Cardiac septum (tissue), 1 donor: ENCODE results near the gene UFSP2. TPM values are rescaled to one million over a fixed set of nuclear protein-coding genes. Genes with fewer than 3 reads are reported as not detected.

Experiments used
- DNase-seq: peaks from one replicate; pipeline ENCODE4 v3.0.0-alpha.2; 2020; ENCODE audit warnings: low spot score
- intact Hi-C: fragments of 100-400 bp; cut with DNase I; formaldehyde crosslinking; loops from one replicate; pipeline ENCODE4 v1.14.0; 2022
- long read RNA-seq: library from polyadenylated mRNA; unstranded; transcript quantifications from one replicate; pipeline ENCODE4 v2.0.0, GENCODE V29; 2021
- total RNA-seq: library from RNA; stranded (reverse); fragmentation: NEBNext Ultra II Directional; extraction: Animal tissue kit (Norgen Biotek cat#: 25700); gene quantifications from one replicate; pipeline ENCODE4 v1.2.1, GENCODE V29; 2021
- donor health status: DM: no; HTN: no; CAD: no.

Gene UFSP2, protein sequence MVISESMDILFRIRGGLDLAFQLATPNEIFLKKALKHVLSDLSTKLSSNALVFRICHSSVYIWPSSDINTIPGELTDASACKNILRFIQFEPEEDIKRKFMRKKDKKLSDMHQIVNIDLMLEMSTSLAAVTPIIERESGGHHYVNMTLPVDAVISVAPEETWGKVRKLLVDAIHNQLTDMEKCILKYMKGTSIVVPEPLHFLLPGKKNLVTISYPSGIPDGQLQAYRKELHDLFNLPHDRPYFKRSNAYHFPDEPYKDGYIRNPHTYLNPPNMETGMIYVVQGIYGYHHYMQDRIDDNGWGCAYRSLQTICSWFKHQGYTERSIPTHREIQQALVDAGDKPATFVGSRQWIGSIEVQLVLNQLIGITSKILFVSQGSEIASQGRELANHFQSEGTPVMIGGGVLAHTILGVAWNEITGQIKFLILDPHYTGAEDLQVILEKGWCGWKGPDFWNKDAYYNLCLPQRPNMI
- 38.8 TPM for total RNA-seq
- long read RNA-seq, transcript UFSP2-201 (12 exons, 1,630 nt) = major isoform, 44 of 59 reads
- long read RNA-seq, partial matches to known transcripts = 6 of 59 reads
- long read RNA-seq, other reads (novel, unspliced or antisense) = 9 of 59 reads

DNA sequence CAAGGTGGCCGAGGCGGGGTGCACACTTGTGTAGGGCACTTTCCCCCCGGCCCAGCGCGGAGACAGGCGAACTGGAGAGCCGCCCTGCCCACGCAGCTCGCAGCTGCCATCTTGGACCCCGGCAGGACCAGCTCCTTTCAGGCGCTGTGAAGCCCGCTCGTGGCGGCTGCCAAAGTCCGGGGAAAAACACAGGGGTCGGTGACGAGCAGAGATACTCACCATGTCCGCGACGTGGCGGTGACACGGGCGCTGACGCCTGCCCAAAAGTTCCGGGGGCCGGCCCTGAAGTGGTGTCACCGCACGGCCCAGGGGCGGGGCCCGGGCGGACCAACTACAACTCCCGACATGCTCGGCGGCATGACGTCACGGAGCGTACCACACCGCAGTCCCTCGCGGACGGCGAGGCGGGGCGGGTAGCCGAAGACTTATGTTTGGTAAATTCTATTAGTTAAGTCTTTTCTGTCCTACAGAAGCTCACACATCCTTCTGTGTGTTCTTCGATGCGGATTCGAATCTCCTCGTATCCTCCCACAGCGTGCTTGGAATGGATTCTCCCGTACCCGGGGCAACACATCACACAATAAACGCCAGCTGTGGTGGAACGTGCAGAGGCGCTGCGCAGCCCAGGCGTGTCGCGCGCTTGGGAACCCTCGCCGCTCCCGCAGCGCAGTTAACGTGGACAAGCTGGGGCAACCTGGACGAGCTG is at the start of gene UFSP2:
UFSP2 (minus strand) TSS at position 318 of the 706 bp plus-strand sequence; CDS start at position 222, 96 bp downstream.
- intact Hi-C loops = loop anchor here (5.0 kb wide), 1 partner anchor 42 kb away; no protein-coding TSS in a partner anchor
- DNase-seq = peak; percentile 95

DNA sequence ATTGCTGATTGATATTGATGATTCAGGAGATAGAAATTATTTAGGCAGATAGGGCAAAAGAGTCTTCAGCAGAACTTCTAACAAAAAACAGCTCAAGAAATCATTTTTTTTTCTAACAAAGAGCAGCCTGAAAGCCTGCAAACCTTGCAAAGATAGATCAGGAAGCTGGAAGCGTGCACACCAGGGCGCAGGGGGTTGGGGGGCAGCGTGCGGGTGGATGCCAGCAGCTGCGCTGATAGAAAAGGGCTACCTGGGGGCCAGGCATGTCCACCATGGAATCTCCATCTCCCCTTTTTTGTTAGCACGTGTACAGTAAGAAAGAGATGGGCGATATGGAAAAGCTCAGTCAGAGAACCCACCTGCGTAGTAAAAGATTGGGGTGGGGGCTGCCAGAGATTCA is 47.5 kb upstream of the UFSP2 start:
- intact Hi-C loops = loop anchor here (5.0 kb wide), 3 partner anchors 39 to 271 kb away; partner anchors contain the start of genes CFAP97 and PDLIM3
- DNase-seq = no peak

- no peak for DNase-seq
- intact Hi-C loops = loop anchor here (5.0 kb wide), 3 partner anchors 40 to 270 kb away; partner anchors contain the start of genes CFAP97 and PDLIM3
Measured at GRCh38 chr4:185472103-185472542, 46.4 kb upstream of the UFSP2 start.

- intact Hi-C loops = loop anchor here (2.0 to 5.0 kb wide), 4 partner anchors 41 to 269 kb away; partner anchors contain the start of genes CFAP97 and PDLIM3
- DNase-seq = peak; percentile 96
Measured at GRCh38 chr4:185471235-185472102, 45.7 kb upstream of the UFSP2 start, which contains the start of gene CCDC110. Gene CCDC110 (minus strand): TSS chr4:185471733. CDS start chr4:185471683, 50 bp downstream.

- no peak for DNase-seq
- intact Hi-C loops = loop anchor here (2.0 to 5.0 kb wide), 4 partner anchors 42 to 268 kb away; partner anchors contain the start of genes CFAP97 and PDLIM3
Measured at GRCh38 chr4:185470501-185471195, 44.9 kb upstream of the UFSP2 start.

- no peak for DNase-seq
- intact Hi-C loops = loop anchor here (2.0 to 5.0 kb wide), 5 partner anchors 42 to 267 kb away; partner anchors contain the start of genes CFAP97, PDLIM3 and UFSP2
Measured at GRCh38 chr4:185469580-185470154, 43.9 kb upstream of the UFSP2 start.

GRCh38 chr4:185468999-185469398 is 43.2 kb upstream of the UFSP2 start:
- DNase-seq = no peak
- intact Hi-C loops = loop anchor here (5.0 kb wide), 1 partner anchor 42 kb away; the partner anchor contains the start of gene UFSP2

- no peak for DNase-seq
- intact Hi-C loops = loop anchor here (5.0 kb wide), 1 partner anchor 41 kb away; the partner anchor contains the start of gene UFSP2
Measured at GRCh38 chr4:185467991-185468390, 42.2 kb upstream of the UFSP2 start.

DNA sequence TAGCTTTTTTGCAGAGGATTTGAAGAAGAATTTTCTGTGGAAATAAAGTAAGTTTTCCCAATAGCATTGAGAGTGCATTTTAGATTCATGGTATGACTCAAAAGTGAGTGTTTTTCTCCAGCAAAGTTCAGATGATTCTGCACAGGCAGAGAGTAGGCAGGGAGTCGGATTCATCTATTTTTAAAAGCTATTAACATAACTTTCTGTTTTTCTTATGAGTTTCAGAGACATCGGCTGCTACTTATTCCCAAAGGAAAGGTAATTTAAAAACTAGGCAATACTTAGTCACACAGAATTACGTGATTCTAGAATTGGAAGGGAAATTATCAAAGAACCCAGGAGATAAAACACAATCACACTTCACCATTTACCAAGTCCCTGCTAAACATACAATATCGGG is 41.3 kb upstream of the UFSP2 start:
- intact Hi-C loops = loop anchor here (5.0 kb wide), 1 partner anchor 40 kb away; the partner anchor contains the start of gene UFSP2

DNA sequence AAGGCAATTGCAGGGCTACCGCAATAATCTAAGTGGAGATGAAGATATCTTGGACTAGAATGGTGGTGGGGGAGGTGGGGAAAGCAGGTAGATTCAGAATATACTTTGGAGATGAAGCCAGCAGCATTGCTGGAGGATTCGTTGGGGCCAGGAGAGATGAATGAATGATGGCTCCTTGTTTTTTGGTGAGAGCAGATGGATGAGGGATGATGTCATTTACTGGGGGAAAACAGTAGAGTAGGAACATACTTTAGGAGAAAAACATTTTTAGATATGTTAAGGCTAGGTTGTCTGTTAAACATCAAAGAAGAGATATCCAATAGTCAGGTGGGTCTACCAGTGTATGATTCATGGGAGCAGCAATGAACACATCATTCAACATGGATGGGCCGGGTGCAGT is 39.9 kb upstream of the UFSP2 start:
- DNase-seq = no peak
- intact Hi-C loops = loop anchor here (5.0 kb wide), 1 partner anchor 38 kb away; the partner anchor contains the start of gene UFSP2

More for the DNA sequence above, 41.3 kb upstream of the UFSP2 start:
- no peak for DNase-seq

DNA sequence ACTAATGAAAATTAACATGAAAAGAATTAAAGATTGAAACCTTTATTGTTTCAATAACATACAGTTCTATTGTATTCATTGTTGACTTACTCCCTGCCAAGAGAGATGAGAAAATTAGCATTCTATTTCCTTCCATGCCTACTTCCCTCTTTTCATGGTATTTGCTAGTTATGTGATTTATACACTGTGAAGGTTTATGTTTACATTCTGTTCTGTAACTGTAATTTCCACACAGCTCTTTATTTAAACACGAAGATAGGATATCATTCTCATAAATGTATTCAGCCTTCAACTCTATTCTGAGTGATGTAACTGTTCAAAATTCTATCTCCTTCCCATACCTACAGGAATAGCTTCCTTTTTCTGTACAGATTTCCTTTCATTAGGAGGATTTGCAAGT is 39.1 kb upstream of the UFSP2 start:
- intact Hi-C loops = loop anchor here (5.0 kb wide), 1 partner anchor 38 kb away; the partner anchor contains the start of gene UFSP2
- no peak for DNase-seq

DNA sequence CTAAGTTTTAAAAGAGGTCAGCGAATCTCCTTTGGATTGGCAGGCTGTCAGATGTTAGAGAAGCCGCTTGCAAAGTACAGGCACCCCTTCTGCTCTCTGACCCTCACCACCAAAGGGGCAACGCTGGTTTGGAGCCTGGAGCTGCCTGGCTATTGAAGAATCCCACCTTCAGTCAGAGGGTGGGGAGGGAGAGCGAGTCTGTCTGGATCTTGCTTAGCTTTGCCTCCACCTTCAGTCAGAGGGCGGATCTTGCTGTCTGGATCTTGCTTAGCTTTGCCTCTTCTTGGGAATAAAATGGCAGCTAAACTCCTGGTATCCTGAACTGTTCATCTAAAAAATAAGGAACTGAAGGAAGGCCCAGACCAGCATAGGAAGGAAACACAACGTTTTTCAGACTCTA is 38.4 kb upstream of the UFSP2 start:
- intact Hi-C loops = no loop called here
- DNase-seq = no peak

- intact Hi-C loops = no loop called here
Measured at GRCh38 chr4:185463541-185463940, 37.8 kb upstream of the UFSP2 start.

DNA sequence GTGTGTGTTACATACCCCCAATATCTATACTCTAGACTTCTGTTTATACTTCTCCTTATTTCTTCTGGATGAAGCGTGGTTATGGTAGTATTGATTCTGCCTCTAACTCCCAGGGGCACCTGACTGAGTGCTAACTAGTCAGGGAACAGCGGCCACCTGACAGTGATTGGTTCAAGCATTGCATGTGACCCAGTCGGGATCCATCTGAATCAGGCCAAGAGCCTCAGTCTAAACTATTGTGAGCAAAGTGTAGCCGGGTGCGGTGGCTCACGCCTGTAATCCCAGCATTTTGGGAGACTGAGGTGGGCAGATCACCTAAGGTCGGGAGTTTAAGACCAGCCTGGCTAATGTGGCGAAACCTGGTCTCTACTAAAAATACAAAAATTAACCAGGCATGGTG is 35.8 kb upstream of the UFSP2 start:
- intact Hi-C loops = no loop called here
- no peak for DNase-seq

More at GRCh38 chr4:185463541-185463940, 37.8 kb upstream of the UFSP2 start:
- DNase-seq = no peak

DNA sequence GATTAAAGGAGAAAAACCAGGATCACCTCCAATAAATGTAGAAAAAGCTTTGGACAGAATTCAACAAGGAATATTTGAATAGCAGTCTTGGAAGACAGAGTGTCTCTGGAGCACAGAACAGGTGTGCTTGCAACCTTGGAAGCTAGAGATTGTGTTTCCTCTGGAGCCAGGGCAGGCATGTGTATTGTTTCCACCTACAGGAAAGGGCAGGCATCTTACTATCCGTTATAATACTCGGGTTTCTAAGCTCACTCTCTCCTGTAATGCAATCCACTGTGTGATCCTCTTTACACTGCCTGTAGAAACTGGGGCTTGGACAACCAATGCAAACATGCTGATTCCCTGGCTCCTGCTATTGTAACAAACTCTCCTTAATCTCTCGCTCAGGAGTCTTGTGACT is 31.4 kb upstream of the UFSP2 start:
- no peak for DNase-seq
- intact Hi-C loops = no loop called here

DNA sequence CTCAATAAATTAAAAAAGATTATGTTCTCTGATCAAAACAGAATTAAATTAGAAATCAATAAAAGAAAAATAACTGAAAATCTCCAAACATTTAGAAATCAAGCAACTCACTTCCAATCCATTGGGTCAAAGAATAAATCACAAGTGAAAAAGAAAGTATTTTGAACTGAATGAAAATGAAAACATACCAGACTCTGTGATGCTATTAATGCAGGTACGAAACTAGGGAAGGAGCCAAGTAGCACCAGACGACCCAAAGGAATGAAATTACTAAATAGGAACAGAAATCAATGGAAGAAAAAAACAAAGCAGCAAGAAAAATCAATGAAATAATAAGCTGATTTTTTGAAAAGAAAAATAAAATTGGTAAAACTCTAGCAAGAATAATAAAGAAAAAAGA is 30.4 kb upstream of the UFSP2 start:
- no peak for DNase-seq
- intact Hi-C loops = no loop called here

- intact Hi-C loops = no loop called here
Measured at GRCh38 chr4:185445209-185445608, 19.4 kb upstream of the UFSP2 start.

More at GRCh38 chr4:185445209-185445608, 19.4 kb upstream of the UFSP2 start:
- DNase-seq = no peak
